Activated CD8-positive, alpha-beta memory T cell treated with anti-CD3 and anti-CD28 coated beads for 36 hours (primary cell): ENCODE results near the gene MAN1A2. TPM values are rescaled to one million over a fixed set of nuclear protein-coding genes. Genes with fewer than 3 reads are reported as not detected.
"Not testable (repeated sequence)": the region's sequence is repeated elsewhere in the genome, so short reads cannot be mapped to it uniquely, and the experiment has no call there.

Experiments
- CTCF ChIA-PET: fragments of 350-600 bp; sonication (Branson Sonifier 250); formaldehyde crosslinking; loops from one replicate; lab custom pipeline; 2021; ENCODE audit warnings: antibody characterized with exemption; lab: Charles Lee
- POLR2A ChIA-PET: fragments of 350-600 bp; sonication (Branson Sonifier 250); formaldehyde crosslinking; loops from one replicate; lab custom pipeline; 2021; ENCODE audit warnings: antibody characterized with exemption; lab: Charles Lee
- total RNA-seq, 2 experiments: library from RNA; stranded (reverse); gene quantifications; one replicate each; pipeline ENCODE4 v1.2.3, GENCODE V29; 2021

The MAN1A2 gene
- total RNA-seq, 2 experiments from 2014 or later: 24.5 to 24.8 TPM

DNA sequence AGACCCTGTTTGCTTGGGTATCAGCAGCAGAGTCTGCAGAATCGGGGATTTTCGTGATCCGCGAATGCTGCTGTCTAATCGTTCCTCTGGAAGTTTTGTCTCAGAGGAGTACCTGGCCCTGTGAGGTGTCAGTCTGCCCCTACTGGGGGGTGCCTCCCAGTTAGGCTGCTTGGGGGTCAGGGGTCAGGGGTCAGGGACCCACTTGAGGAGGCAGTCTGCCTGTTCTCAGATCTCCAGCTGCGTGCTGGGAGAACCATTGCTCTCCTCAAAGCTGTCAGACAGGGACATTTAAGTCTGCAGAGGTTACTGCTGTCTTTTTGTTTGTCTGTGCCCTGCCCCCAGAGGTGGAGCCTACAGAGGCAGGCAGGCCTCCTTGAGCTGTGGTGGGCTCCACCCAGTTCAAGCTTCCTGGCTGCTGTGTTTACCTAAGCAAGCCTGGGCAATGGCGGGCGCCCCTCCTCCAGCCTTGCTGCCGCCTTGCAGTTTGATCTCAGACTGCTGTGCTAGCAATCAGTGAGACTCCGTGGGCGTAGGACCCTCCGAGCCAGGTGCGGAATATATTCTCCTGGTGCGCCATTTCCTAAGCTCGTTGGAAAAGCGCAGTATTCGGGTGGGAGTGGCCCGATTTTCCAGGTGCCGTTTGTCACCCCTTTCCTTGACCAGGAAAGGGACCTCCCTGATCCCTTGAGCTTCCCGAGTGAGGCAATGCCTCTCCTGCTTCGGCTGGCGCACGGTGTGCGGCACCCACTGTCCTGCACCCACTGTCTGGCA, 9.2 kb upstream of the MAN1A2 start:
- POLR2A ChIA-PET, CTCF ChIA-PET: not testable (repeated sequence)

DNA sequence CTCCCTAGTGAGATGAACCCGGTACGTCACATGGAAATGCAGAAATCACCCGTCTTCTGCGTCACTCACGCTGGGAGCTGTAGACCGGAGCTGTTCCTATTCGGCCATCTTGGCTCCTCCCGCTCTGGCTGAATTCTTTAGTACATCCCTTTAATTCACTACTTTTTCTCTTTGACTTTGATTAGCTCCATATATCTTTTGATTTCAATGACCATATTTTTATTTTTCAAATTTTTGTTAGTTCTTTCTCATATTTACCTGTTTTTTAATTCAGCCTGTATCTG, 8.7 kb upstream of the MAN1A2 start:
- POLR2A ChIA-PET, CTCF ChIA-PET: not testable (repeated sequence)

DNA sequence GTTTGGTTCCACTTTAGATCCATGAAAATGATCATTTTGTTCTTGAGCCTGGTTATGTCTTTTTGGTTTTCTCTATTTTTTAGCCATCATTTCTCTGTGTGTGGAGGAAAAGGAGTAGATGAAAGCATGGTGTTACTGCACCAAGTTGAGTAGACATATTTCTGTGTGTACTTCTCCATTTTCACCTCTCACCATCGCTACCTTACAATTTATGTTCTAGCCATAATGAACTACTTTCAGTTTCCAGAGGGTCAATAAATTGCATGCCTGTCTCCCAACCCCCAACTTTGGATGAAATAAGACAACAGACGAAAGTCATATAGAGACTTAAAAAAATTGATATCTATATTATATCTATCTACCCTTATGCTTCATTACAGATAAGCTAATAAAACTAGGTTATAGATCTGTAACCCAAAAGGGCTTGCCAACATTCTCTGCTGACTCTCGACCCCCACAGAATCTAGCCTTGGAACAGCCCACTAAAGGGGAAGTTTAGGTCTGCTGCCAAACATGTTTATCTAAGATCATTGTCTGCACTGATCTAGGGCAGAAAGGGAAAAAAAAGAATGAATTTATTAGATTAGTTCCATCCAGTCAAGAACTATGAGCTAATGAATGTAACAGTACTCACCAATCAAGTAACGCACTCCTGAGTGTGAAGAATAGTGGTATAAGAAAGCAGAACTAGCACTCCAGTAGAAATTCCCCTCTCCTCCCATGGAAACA, 7.5 kb upstream of the MAN1A2 start:
- ChIA-PET CTCF (no interaction called here), POLR2A (no interaction called here)

DNA sequence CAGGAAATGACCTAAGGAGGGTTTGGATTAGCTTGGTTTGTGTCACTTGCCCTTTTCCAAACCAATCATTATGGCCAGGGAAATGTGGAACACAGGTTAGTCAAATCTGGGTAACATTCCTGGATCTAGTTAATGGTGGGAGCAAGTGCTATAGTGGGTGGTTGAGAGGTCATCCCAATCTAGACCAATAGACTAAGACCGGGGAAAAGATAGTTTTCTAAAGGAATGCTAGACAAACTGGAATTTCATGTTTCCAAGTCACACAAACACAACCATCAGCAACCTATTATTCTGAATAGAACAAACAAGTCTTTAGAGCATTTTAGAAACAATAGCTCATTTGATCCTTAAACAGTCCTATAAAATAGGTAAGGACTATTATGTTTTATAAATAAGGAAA, 4.3 kb upstream of the MAN1A2 start:
- POLR2A ChIA-PET: interaction anchor here (0.7 kb wide), 1 partner anchor 17 kb away, joined by 3 read pairs; no protein-coding TSS in a partner anchor
- CTCF ChIA-PET: interaction anchor here (0.9 to 1.0 kb wide), 2 partner anchors 286 to 396 kb away, joined by 3 read pairs; no protein-coding TSS in a partner anchor

DNA sequence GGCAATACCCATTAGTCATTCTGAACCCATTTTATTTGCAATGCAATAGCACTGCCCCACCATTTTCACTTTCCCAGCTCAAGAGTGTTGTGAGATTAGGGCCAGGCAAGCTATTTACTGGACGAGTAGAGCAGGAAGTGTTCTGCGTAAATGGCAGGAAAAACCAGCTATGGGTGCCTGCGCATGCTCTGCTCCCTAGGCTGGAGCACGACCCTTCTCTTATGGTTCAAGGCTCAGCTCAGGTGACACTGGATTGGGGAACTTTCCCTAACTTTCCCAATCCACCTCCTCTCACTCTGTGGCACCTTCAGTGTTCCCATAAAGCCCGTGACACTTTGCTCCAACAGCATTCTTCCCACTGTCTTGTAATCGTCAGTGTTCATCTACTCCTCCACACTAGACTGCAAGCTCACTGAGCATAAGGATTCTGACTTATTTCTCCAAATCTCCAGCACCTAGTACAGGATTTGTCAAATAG, 3.6 kb upstream of the MAN1A2 start:
- ChIA-PET POLR2A (no interaction called here), CTCF (interaction anchor here (0.9 kb wide), 1 partner anchor 395 kb away, joined by 3 read pairs; no protein-coding TSS in a partner anchor)

DNA sequence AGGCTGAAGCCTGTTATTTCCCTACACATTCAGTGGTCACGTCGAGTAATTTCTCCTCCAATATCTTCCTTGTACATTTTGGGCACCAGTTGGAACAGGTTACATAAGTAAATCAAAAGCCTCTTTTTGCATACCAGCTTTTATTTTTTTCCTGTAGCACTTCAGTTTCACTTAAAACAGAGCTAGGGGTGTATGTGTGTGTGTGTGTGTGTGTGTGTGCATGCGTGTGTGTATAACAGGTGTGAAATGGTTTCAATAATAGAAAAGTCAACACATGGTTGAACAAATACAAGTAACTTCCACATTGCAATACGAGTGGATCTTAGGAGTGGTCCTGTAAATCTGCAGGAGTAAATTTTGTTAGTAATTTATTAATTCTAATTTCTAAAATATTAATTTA, 3.0 kb upstream of the MAN1A2 start:
- ChIA-PET CTCF (no interaction called here), POLR2A (no interaction called here)

DNA sequence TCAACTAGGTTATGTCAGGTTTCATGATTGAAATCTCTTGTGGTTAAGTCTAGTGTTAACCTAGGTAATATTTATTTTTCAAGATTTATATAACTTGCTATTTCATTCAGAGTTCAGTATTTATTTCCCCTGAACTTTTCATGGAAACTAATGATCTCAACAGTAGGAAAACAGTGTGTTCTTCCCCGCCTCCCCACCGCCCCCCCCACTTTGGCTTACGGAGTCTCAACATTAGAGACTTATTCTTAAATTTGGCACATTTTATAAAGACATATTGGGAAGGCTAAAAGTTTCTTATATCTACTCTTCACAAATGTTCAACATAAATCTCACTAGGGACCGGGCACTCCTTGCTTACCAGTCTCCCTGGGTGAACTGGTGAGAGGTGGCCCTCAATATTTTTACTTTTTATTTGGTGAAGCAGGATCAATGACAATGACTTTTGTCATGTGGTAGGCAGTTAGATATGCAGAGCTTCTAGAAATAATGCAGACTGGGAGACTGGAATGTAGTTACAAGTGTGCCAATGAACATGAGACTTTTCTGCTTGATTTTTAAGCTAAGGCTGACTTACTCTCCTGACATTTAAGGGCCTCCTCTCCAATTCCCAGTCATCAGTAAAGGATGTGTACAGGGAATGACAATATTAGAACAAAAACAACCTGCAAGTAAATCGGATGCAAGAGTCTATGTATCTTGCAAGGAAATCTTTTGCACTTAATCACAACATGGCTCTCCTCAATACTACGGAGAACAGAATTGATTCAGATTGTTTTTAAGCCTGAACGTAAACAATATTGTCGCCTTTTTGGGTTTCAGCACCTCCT, 1.7 kb upstream of the MAN1A2 start:
- ChIA-PET CTCF (interaction anchor here (1.2 kb wide), 1 partner anchor 25 kb away, joined by 3 read pairs; no protein-coding TSS in a partner anchor), POLR2A (no interaction called here)

DNA sequence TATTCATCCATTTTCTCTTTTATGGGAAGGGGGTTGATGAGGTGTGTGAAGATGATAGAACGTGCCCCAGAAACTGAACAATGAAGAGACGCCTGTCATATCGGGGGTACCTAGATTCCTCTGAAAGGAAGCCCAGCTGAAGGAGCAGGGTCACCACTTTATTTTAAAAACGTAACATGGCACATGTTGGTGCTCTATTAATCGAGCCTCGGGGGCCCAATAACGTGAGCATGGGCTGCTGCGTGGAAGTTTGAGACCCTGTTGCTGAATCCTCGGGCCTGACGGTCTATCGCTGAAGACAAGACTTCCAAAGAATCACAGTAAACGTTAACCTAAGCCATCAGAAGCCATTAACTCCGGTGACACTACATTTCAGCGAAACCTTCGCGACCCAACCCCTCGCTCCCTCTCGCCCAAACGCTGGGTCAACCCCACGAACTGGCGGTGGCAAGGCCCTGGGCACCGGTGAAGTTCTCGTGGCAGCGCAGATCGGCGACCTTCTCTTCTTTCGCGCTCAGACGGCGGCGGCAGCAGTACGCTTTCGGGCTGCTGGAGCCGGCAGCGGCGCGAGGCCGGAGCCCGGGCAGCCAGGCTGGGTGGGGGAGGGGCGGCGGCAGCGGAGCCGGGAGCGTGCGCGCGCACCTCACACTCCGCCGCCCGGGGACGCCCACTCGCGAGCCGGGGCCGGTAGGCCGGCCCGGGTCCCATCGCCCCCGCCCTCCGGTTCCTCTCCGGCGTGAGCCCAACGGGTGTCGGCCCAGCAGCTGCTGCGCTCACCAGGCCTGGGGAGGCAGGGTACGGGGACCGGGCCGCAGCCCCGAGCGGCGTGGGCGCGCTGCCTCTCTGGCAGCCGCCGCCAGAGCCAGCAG, 838 bp upstream of the MAN1A2 start:
- POLR2A ChIA-PET: no interaction called here
- CTCF ChIA-PET: interaction anchor here (1.2 kb wide), 1 partner anchor 26 kb away, joined by 3 read pairs; no protein-coding TSS in a partner anchor

DNA sequence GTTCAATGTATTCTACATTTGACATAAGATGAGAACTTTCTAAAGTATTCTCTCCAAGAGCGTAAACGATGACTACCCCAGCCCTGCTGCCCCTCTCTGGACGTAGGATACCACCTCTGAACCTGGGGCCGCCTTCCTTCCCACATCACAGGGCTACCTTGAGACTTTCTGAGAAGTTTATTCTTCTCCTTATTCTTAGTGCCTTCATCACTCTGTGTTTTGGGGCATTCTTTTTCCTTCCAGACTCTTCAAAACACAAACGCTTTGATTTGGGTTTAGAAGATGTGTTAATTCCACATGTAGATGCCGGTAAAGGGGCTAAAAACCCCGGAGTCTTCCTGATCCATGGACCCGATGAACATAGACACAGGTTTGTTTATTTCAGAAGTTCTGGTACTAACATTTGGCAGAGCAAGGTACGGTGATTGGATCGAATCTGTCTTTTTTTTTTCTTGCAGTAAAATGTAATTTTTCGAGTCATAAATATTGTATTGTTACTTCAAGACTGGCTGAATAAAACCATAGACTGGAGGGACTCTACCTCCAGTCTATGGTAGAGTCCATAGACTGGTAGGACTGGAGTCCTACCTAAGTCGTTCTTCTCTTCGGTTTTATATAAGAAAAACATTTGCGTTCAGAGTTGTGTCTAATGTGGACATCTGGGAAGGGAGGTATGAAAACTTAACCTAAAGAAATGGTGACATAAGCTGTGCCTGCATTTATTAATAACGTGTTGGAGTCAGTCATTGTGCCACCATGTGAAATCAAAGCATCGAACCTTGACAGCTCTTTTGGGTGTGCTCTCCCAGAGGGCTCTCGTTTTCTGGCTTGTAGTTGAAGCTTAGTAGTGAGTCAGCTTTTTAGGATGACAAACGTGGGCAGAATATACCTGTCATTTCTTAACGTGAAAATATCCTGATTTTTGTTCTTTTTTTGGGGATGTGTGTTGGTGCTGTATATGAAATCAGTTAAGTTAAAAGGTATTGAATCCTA, 1.2 kb downstream of the MAN1A2 start:
- CTCF ChIA-PET: interaction anchor here (0.6 to 0.8 kb wide), 2 partner anchors 166 to 297 kb away, joined by 3 to 4 read pairs; no protein-coding TSS in a partner anchor
- POLR2A ChIA-PET: no interaction called here

DNA sequence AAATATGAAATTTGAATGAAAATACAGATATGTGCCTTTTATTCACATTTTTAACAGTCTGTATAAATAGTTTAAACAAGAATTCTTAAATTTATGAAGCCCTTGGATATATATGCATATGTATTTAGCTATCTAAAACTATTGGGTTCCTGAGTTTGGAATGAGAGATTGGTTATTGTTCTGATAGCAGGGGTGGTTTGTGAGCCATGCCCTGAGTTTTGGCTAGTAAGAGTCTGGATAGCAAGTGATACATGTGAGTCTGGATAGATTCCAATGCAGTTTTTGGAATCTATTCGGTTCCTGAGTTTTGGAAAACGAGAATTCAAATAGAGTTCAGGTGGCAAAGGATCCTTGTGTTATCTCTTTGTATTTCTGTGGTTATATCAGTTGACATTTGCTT, 2.8 kb downstream of the MAN1A2 start:
- POLR2A ChIA-PET: no interaction called here
- CTCF ChIA-PET: no interaction called here

DNA sequence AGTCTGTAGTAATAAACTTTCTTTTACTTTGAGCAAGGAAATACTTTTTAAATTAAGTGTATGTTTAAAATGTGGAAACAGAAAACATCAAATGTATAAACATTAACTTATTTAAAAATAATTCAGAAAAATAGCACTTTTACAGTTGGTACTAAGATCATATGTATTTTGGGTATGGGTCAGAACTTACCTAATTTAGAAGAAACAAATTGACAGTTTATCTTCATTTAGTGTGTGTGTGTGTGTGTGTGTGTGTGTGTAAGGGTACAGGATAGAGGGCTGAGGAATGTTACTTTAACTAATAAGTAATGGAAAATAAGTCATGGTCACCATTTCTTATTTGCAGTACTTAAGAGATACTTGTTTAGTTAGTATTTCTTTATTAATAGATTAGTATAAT, 3.3 kb downstream of the MAN1A2 start:
- ChIA-PET CTCF (no interaction called here), POLR2A (no interaction called here)

DNA sequence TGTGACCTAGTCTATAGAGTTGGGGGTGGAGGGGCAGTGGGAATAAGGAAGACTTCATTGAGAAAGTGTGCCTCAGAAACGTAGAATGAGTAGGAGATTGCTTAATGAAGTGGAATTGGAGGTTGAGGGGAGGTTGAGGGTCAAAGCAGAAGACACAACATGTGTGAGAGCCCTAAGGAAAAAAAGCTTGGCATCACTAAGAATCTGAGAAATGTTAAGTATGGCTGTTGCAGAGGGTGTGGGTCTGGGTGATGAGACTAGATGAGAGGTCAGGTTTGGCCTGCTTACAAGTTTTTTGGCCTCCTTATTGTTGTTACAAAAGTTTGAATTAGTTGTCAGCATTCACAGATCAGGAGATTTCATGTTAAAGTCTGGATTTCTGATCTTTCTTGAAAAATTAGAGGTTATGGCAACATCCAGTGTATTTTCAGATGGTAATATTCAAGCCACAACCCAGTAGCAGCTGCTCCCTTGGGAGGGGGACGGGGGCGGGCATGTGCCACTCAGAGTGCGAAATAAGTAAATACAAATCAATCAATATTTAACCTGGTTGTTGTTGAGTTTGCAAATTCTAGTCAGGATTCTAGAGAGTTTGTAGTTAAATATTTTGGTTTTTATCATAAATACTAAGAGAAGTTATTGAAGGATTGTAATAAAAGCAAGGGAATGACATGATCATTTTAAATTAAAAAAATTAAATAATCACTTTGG, 4.3 kb downstream of the MAN1A2 start:
- POLR2A ChIA-PET: no interaction called here
- CTCF ChIA-PET: no interaction called here

DNA sequence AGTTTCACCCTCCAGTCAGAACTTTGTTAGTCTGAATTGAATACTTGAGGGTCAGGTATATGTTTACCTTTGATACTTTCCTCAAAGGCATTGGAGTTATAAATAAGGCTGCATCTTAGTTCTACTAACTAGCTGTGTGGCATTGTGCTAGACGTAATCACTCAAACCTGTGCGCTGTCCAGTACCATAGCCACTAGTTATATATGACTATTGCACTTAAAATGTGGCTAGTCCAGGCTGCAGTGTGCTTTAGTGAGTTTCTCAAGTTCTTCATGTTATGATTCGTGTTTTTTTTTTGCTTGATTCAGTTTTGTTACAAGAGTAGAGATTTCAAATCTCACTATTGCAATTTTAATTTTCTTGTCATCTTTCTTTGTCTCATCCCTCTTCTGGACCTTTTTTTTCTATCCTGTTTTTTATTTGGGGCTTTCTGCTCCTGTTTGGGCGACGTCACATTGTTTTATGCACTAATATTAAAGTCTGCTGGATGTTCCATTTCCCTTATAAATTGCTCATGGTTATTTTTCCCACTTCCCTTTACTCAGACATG, 5.7 kb downstream of the MAN1A2 start:
- POLR2A ChIA-PET: interaction anchor here (0.7 kb wide), 1 partner anchor 22 kb away, joined by 3 read pairs; no protein-coding TSS in a partner anchor
- CTCF ChIA-PET: no interaction called here

DNA sequence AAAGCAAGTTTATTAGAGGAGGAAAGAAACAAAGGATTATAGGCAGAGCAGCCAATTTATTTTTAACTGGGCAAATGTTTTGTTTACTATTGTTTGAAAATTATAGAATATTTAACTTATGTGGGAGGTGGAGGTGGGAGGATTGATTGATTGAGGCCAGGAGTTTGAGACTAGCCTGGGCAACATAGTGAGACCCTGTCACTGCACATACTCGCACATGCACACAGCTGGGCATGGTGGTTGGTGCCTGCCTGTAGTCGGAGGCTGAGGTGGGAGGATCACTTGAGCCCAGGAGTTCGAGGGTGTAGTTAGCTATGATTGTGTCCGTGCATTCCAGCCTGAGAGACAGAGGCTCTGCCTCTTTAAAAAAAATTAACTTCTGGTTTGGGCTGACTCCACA, 6.7 kb downstream of the MAN1A2 start:
- POLR2A ChIA-PET: interaction anchor here (0.5 kb wide), 2 partner anchors 11 to 13 kb away, joined by 3 to 6 read pairs; no protein-coding TSS in a partner anchor
- CTCF ChIA-PET: no interaction called here

DNA sequence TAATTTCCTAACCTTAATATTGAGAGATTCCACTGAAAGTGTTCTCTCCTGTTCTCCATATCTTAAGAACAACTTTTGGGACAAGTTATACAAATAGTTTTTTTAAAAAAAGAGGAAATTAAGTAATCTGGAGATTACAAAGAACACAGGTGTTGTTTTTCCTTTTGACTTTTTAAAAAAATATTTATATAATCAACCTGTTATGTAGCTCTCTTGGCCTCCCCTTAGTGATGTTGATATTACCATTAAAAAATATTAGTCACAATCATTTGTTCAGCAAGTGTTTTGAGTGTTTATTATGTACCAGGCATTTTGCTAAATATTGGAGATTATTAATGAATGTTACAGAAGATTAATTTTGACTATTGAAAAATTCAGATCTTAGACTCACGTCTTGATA, 8.1 kb downstream of the MAN1A2 start:
- CTCF ChIA-PET: no interaction called here
- POLR2A ChIA-PET: no interaction called here

DNA sequence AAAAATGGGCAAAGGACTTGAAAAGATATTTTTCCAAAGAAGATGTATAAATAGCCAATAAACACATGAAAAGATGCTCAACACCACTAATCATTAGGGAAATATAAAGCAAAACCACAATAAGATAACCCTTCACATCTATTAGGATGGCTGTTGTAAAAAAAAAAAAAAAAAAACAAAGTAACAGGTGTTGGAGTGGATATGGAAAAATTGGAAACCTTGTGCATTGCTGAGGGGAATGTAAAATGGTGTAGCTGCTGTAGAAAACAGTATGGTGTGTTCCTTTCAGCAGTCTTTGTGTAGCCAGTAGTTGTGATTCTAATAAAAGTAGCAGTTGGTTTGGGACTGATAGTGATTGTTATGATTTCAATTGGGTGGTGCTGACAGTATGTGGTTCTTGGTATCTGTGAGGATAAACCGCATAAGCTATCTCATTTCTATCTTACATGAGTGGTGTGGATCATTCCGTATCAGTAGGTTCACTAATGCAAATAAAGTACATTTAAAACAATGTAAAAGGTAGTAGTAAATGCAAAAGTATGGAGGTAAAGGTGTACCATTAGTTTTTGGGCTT, 19.9 kb downstream of the MAN1A2 start:
- CTCF ChIA-PET: no interaction called here
- POLR2A ChIA-PET: interaction anchor here (0.7 kb wide), 1 partner anchor 13 kb away, joined by 6 read pairs; no protein-coding TSS in a partner anchor
